IPS DF 6.9 (cell line): ENCODE measurements around the gene ADNP2.
"Not testable (repeated sequence)": the region's sequence is repeated elsewhere in the genome, so short reads cannot be mapped to it uniquely, and the experiment has no call there.

Experiments
- DNase-seq: peaks from one replicate; pipeline ENCODE4 v3.0.0-alpha.2; 2013; ENCODE audit warnings: low read depth, low spot score
- H3K27ac ChIP-seq: one replicate; pipeline ENCODE4 v1.5.1; 2013; ENCODE audit warnings: low read length, control low read depth
- H3K27me3 ChIP-seq: 2 replicates; pipeline ENCODE4 v1.6.1; 2013; ENCODE audit warnings: mild to moderate bottlenecking, low read length; ENCODE audit not compliant: control insufficient read depth, insufficient read depth
- H3K36me3 ChIP-seq: 2 replicates; pipeline ENCODE4 v1.6.1; 2013; ENCODE audit warnings: low read length; ENCODE audit not compliant: control insufficient read depth, insufficient read depth
- H3K4me1 ChIP-seq: 2 replicates; pipeline ENCODE4 v1.6.1; 2013; ENCODE audit warnings: low read length; ENCODE audit not compliant: control insufficient read depth, insufficient read depth
- H3K4me3 ChIP-seq: 2 replicates; pipeline ENCODE4 v1.5.1; 2013; ENCODE audit warnings: mild to moderate bottlenecking, low read length
- H3K9me3 ChIP-seq: 2 replicates; pipeline ENCODE4 v1.6.1; 2013; ENCODE audit warnings: low read length, inconsistent platforms; ENCODE audit not compliant: control insufficient read depth, insufficient read depth
- WGBS: extraction: QIAGEN DNeasy Blood & Tissue Kit; methylation state at CpG from one replicate; pipeline ENCODE4 v1.1.7; 2013; ENCODE audit warnings: mixed read lengths, missing lambda C conversion rate; ENCODE audit not compliant: insufficient read length, insufficient coverage; 5-methylcytosine and 5-hydroxymethylcytosine counted together

ADNP2 gene

GRCh38 chr18:80159713-80160636 lies 50.9 kb downstream of the ADNP2 start:
- H3K9me3 ChIP-seq, result no peaks in the 10 kb centered on the region
- H3K36me3 ChIP-seq, result 0 out of 2 replicates have a peak, but pooled peaks cover 8% of the 10 kb centered on the region
- H3K27me3 ChIP-seq, result no peaks in the 10 kb centered on the region
- H3K4me3 ChIP-seq, result no peak overlapping the region
- no peak for DNase-seq
- no CpG with 5 or more reads among the region's 109 CpGs for WGBS
- H3K27ac ChIP-seq, result no peak overlapping the region
- H3K4me1 ChIP-seq, result no peaks in the 10 kb centered on the region

DNA sequence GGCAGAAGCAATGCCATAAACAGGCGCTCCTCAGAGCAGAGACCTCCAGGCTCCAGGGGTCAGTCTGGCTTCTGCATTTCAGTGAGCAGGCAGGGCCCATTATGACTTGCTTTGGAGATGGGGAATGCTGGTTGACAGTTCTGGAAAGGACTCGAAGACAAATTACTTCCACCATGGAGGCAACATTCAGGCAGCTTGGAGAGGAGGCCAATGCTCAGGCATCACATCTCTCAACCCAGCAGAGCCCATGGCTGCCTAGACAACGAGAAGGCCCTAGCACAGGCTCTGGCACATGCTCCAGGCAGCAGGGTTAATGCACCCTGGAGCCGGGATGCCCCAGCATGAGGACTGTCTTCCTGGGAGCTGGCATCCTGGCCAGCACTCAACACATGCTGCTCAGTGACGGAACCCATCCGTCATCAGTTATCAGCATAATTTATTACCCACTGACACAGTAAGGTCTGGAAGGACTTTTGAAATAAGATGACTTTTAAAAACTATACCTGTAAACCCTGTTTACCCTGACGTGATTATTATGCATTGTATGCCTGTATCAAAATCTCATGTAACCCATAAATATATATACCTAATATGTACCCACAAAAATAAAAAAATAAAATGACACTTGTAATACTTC lies 52.8 kb downstream of the ADNP2 start:
- no CpG with 5 or more reads among the region's 7 CpGs for WGBS
- Histone ChIP-seq H3K36me3 (0 out of 2 replicates have a peak, but pooled peaks cover 8% of the 10 kb centered on the region), H3K4me3 (no peak overlapping the region; the same call in 1 of the 2 replicates), H3K27ac (no peak overlapping the region), H3K27me3 (no peaks in the 10 kb centered on the region), H3K4me1 (no peaks in the 10 kb centered on the region), H3K9me3 (no peaks in the 10 kb centered on the region)
- no peak for DNase-seq

GRCh38 chr18:80163183-80163582 lies 54.1 kb downstream of the ADNP2 start:
- no peaks in the 10 kb centered on the region for H3K4me1 ChIP-seq
- no CpG with 5 or more reads among the region's 7 CpGs for WGBS
- DNase-seq, result no peak
- H3K4me3 ChIP-seq, result no peak overlapping the region
- H3K27me3 ChIP-seq, result no peaks in the 10 kb centered on the region
- H3K9me3 ChIP-seq, result no peaks in the 10 kb centered on the region
- 0 out of 2 replicates have a peak, but pooled peaks cover 8% of the 10 kb centered on the region for H3K36me3 ChIP-seq
- H3K27ac ChIP-seq, result no peak overlapping the region

GRCh38 chr18:80164727-80165355 lies 55.8 kb downstream of the ADNP2 start:
- H3K36me3 ChIP-seq, H3K9me3 ChIP-seq, DNase-seq, H3K27ac ChIP-seq, H3K4me3 ChIP-seq, H3K4me1 ChIP-seq, H3K27me3 ChIP-seq: not testable (repeated sequence)
- WGBS, result no CpG with 5 or more reads among the region's 9 CpGs

DNA sequence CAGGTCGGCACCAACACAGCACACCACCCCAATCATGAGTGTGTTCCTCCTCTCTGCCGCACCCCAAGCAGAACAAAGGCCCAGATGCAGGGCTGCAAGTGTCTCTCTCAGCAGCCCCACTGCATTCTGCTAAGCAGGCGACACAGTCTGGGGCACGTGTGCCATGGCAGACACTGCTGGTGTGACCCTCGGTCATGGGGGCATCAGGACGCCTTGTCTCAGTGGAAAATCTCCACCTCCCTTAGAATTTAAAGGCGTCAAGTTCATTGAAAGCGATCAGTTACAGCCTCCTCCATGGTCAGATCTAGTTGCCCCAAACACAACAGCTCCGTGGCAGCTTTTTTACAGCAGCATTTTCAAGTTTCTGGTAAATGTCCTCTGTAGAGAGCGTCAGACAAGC lies 57.2 kb downstream of the ADNP2 start:
- Histone ChIP-seq H3K4me1 (no peaks in the 10 kb centered on the region), H3K27ac (no peak overlapping the region), H3K4me3 (no peak overlapping the region), H3K9me3 (no peaks in the 10 kb centered on the region), H3K27me3 (no peaks in the 10 kb centered on the region), H3K36me3 (no peaks in the 10 kb centered on the region)
- no peak for DNase-seq
- no CpG with 5 or more reads among the region's 10 CpGs for whole genome bisulfite sequencing

- Histone ChIP-seq H3K9me3 (no peaks in the 10 kb centered on the region), H3K4me1 (no peaks in the 10 kb centered on the region), H3K27me3 (no peaks in the 10 kb centered on the region), H3K4me3 (no peak overlapping the region), H3K36me3 (no peaks in the 10 kb centered on the region), H3K27ac (no peak overlapping the region)
- WGBS, result no CpG with 5 or more reads among the region's 6 CpGs
- no peak for DNase-seq
These were observed 57.7 kb downstream of the ADNP2 start for GRCh38 chr18:80166725-80167124.

- Histone ChIP-seq H3K36me3 (no peaks in the 10 kb centered on the region), H3K9me3 (no peaks in the 10 kb centered on the region), H3K27ac (no peak overlapping the region), H3K4me3 (no peak overlapping the region), H3K4me1 (no peaks in the 10 kb centered on the region), H3K27me3 (no peaks in the 10 kb centered on the region)
- no peak for DNase-seq
- WGBS, result no CpG with 5 or more reads among the region's 9 CpGs
These were observed 58.3 kb downstream of the ADNP2 start for GRCh38 chr18:80167331-80167730.

DNA sequence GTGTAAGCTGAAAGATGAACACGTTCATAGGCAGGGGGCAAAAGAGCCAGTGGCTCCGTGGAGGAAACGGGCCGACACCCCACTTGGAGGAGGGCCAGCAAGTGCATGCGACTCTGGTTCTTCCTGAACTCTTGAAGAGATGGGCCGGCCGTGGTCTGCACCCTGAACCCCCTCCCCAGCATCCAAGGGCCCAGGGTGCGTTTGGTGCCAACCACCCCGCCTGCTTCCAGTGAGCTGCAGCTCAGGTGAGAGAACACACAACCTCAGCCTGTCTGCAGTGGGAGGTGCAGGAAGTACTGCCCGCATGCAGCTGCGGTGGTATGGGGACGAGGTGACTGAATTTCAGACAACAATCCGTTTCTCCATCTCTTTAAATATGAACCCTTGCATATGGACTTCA lies 58.9 kb downstream of the ADNP2 start:
- Histone ChIP-seq H3K4me1 (no peaks in the 10 kb centered on the region), H3K27me3 (no peaks in the 10 kb centered on the region), H3K27ac (no peak overlapping the region), H3K4me3 (no peak overlapping the region), H3K9me3 (no peaks in the 10 kb centered on the region), H3K36me3 (no peaks in the 10 kb centered on the region)
- no CpG with 5 or more reads among the region's 13 CpGs for WGBS
- no peak for DNase-seq

- no peak for DNase-seq
- Histone ChIP-seq H3K27me3 (no peaks in the 10 kb centered on the region), H3K4me1 (no peaks in the 10 kb centered on the region), H3K4me3 (no peak overlapping the region), H3K27ac (no peak overlapping the region), H3K36me3 (no peaks in the 10 kb centered on the region), H3K9me3 (no peaks in the 10 kb centered on the region)
- no CpG with 5 or more reads among the region's 2 CpGs for WGBS
These were observed 59.3 kb downstream of the ADNP2 start for GRCh38 chr18:80168346-80168745.

- no peak for DNase-seq
- no peak overlapping the region for H3K4me3 ChIP-seq
- no peaks in the 10 kb centered on the region for H3K4me1 ChIP-seq
- WGBS, result no CpG with 5 or more reads among the region's 15 CpGs
- no peak overlapping the region for H3K27ac ChIP-seq
- no peaks in the 10 kb centered on the region for H3K9me3 ChIP-seq
- H3K27me3 ChIP-seq, result no peaks in the 10 kb centered on the region
- H3K36me3 ChIP-seq, result no peaks in the 10 kb centered on the region
These were observed 59.9 kb downstream of the ADNP2 start for GRCh38 chr18:80168982-80169381.
